GM19467 (cell line): ENCODE results near the gene SLC28A3.
"Not testable (repeated sequence)": the region's sequence is repeated elsewhere in the genome, so short reads cannot be mapped to it uniquely, and the experiment has no call there.

Source experiments
- ATAC-seq: cut with Tn5 transposase; IDR thresholded peaks from one replicate; pipeline ENCODE4 v1.9.1; 2021; ENCODE audit warnings: mild to moderate bottlenecking, moderate library complexity; ENCODE audit not compliant: unreplicated experiment

The SLC28A3 gene

GRCh38 chr9:84340535-84340934 is at the start of gene SLC28A3:
SLC28A3 (minus strand) TSS chr9:84340758; CDS start chr9:84340633, 125 bp downstream.
- ATAC-seq: no peak

GRCh38 chr9:84390254-84390653 is 49.7 kb upstream of the SLC28A3 start:
- not testable (repeated sequence) for ATAC-seq

- no peak for ATAC-seq
Observed at GRCh38 chr9:84387821-84388220, 47.3 kb upstream of the SLC28A3 start.

GRCh38 chr9:84386753-84387152 is 46.2 kb upstream of the SLC28A3 start:
- ATAC-seq: no peak

- ATAC-seq: no peak
Observed at GRCh38 chr9:84385386-84386040, 45.0 kb upstream of the SLC28A3 start.

- ATAC-seq: no peak
Observed at GRCh38 chr9:84384617-84385016, 44.1 kb upstream of the SLC28A3 start.

- ATAC-seq: no peak
Observed at GRCh38 chr9:84383178-84383577, 42.6 kb upstream of the SLC28A3 start.

- ATAC-seq: no peak
Observed at GRCh38 chr9:84382720-84383119, 42.2 kb upstream of the SLC28A3 start.

GRCh38 chr9:84381508-84381907 is 41.0 kb upstream of the SLC28A3 start:
- no peak for ATAC-seq

- no peak for ATAC-seq
Observed at GRCh38 chr9:84379740-84380139, 39.2 kb upstream of the SLC28A3 start.

GRCh38 chr9:84375954-84376353 is 35.4 kb upstream of the SLC28A3 start:
- ATAC-seq: no peak

GRCh38 chr9:84374516-84374915 is 34.0 kb upstream of the SLC28A3 start:
- ATAC-seq: no peak

GRCh38 chr9:84374013-84374412 is 33.5 kb upstream of the SLC28A3 start:
- ATAC-seq: no peak

GRCh38 chr9:84371737-84372136 is 31.2 kb upstream of the SLC28A3 start:
- no peak for ATAC-seq

- ATAC-seq: no peak
Observed at GRCh38 chr9:84368601-84369000, 28.0 kb upstream of the SLC28A3 start.

GRCh38 chr9:84367726-84368125 is 27.2 kb upstream of the SLC28A3 start:
- ATAC-seq: not testable (repeated sequence)

- ATAC-seq: no peak
Observed at GRCh38 chr9:84366683-84367082, 26.1 kb upstream of the SLC28A3 start.

- ATAC-seq: not testable (repeated sequence)
Observed at GRCh38 chr9:84364894-84365490, 24.4 kb upstream of the SLC28A3 start.

GRCh38 chr9:84361645-84362044 is 21.1 kb upstream of the SLC28A3 start:
- no peak for ATAC-seq

GRCh38 chr9:84357275-84357674 is 16.7 kb upstream of the SLC28A3 start:
- ATAC-seq: no peak

- no peak for ATAC-seq
Observed at GRCh38 chr9:84354035-84354434, 13.5 kb upstream of the SLC28A3 start.

- no peak for ATAC-seq
Observed at GRCh38 chr9:84349671-84350070, 9.1 kb upstream of the SLC28A3 start.

- ATAC-seq: no peak
Observed at GRCh38 chr9:84343111-84343521, 2.6 kb upstream of the SLC28A3 start.
